Measurements from ENCODE around the gene MEGF6.

MEGF6 gene

GRCh38 chr1:3454811-3455618 lies 156.3 kb downstream of the MEGF6 start (continued):
- TF ChIP-seq ZNF565 (CRISPR knock-in tag; conservative IDR thresholded peaks at IDR 0.05; ENCODE audit: low read depth) (no peak), ESRRG (CRISPR knock-in tag; IDR thresholded peaks at IDR 0.05) (no peak), PATZ1 (CRISPR knock-in tag; IDR thresholded peaks at IDR 0.05; ENCODE audit: borderline replicate concordance) (no peak), CSDC2 (CRISPR knock-in tag; IDR thresholded peaks at IDR 0.05) (no peak), ZNF8 (CRISPR knock-in tag; IDR thresholded peaks at IDR 0.05) (no peak), GLIS3 (CRISPR knock-in tag; IDR thresholded peaks at IDR 0.05) (no peak)

DNA sequence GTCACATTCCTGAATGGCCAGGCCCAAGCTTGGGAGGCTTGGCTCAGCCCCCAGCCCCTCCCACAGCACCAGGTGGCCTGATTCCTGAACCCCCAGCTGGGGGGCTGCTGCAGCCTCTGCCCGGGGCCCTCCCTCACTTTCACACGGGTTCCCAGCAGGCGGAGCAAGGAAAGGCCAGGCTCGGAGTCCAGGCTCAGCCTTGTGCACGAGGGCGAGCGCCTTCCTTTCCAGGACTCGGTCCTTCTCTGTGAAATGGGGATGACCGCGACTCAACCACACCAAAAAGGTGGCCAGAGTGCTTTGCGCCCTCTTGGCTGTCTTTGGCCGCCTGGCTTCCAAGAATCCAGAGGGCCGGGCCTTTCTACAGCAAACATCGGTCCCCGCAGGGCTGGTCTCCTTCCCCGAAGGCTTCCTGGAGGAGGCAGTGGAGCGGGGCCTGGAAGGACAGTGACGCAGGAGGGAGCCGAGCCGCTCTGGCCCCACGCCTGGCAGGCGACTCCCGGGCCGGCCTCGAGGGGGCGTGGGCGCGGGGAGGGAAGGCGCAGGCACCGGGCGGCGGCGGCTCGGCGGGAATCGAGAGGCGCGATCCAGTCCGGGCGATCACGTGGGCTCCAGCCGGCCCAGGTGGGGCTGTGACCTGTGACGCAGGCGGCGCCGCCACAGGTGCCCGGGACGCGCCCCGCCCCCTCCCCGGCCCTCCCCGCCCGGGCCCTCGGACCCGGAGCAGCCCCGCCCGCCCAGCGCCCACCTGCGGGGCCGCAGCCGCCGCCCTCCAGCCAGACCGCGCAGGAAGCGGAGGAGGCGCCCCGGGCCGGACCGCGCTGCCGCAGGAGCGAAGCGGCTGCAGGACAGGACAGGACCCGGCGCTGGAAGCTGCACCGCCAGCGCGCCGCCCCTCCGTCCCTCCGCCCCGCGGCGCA lies 157.2 kb downstream of the MEGF6 start, which contains the start of gene ARHGEF16:
TSS of gene ARHGEF16 (plus strand) at position 775 of the 920 bp plus-strand sequence. CDS start 8,420 bp downstream, outside the sequence.
- peak; percentile 71 for ATAC-seq
- no peak for TF ChIP-seq PATZ1 (CRISPR knock-in tag; IDR thresholded peaks at IDR 0.05; ENCODE audit: borderline replicate concordance)
- no peak for TF ChIP-seq GLIS3 (CRISPR knock-in tag; IDR thresholded peaks at IDR 0.05)
- TF ChIP-seq RARB (CRISPR knock-in tag; IDR thresholded peaks at IDR 0.05), result no peak
- TF ChIP-seq ZNF70 (CRISPR knock-in tag; IDR thresholded peaks at IDR 0.05), result no peak
- no peak for TF ChIP-seq CSDC2 (CRISPR knock-in tag; IDR thresholded peaks at IDR 0.05)

DNA sequence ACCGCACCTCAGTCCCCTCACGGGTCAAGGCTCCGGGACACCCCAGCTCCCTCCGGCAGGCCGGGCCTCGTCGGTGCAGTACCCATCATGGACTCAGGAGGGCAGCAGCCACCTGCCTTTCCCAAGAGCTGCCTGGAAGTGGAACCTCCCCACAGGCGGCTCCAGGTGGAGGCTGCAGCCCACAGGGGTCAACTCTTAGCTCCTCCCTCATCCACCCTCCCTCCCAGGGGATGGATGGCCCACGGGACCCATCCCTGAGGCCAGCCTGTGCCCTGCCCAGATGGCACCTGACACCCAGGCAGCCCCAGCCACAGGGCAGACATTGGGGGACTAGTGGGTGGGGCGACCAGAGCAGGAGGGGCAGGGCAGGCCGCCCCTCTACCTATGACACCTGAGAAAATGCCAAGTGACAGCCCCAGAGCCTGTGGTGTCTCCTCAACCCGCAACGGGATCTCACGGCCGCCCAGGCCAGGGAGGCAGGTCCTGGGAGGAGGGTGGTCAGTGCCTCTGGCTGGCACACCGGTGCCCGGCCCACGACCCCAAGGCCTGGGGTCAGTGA lies 158.0 kb downstream of the MEGF6 start:
- TF ChIP-seq OSR1 (CRISPR knock-in tag; IDR thresholded peaks at IDR 0.05), result no peak
- ATAC-seq, result peak; percentile 94

DNA sequence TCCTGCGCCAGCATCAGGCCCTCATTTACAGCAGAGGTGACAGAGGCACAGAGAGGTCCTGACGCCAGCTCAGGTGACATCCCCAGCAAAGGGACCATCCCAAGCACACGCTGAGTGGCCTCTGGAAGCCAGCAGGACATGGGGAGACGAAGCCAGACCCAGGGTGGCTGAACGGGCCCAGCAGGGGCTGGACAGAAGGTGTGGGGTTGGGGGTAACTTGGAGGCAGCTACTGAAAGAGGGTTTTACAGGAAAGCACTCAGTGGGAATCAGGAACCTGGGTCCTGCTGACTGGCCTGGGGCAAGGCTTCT lies 158.5 kb downstream of the MEGF6 start:
- ATAC-seq, result no peak
- no peak for TF ChIP-seq ZNF8 (CRISPR knock-in tag; IDR thresholded peaks at IDR 0.05)
- no peak for TF ChIP-seq RARB (CRISPR knock-in tag; IDR thresholded peaks at IDR 0.05)
- no peak for TF ChIP-seq POU6F1 (CRISPR knock-in tag; IDR thresholded peaks at IDR 0.05; ENCODE audit: borderline replicate concordance, low read depth)
- no peak for TF ChIP-seq ZC3H10 (CRISPR knock-in tag; IDR thresholded peaks at IDR 0.05)

DNA sequence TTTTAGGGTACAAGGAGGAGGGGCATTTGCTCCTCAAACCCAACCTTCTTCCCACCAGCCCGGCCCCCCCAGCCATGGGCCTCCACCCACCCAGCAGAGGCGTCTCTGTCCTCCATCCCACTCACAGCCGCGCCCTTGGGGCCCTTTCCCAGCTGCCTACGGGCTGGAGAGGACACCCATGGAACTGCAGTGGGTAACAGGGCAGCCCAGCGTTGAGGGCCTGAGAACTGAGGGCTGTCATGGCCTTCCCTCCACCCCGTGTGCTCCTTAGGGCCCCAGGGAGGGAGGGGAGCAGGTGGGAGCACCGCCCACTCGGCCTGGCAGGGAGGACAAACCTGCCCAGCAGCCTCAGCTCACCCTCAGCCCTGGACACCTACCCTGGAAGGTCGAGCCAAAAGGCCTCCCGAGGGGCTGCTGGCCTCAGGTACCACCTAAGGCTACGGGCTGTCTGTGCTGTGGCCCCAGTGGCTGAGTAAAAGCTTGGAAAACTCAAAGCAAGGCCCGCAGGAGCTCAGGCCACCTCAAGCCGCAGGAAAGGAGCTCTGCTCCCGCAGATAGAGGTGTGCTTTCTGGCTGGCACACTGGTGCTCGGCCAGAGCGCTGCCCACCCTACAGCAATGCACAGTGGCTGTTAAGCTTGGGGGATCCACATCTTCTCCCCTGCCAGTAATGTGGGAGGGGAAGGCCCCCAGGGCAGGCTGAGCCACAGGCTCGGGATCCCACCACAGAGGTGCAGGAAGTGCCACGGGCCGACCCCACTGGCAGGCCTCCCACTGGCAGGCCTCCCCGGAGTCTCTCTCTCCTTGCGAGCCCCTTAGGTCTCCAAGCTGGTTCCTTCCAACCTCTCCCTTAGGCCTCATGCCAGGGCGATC lies 159.1 kb downstream of the MEGF6 start:
- TF ChIP-seq TSHZ2 (CRISPR knock-in tag; IDR thresholded peaks at IDR 0.05), result no peak
- no peak for TF ChIP-seq CSDC2 (CRISPR knock-in tag; IDR thresholded peaks at IDR 0.05)
- TF ChIP-seq ZNF565 (CRISPR knock-in tag; conservative IDR thresholded peaks at IDR 0.05; ENCODE audit: low read depth), result no peak
- ATAC-seq, result no peak

Measured in SK-N-SH treated with all-trans-retinoic acid at 6 μM for 48 hours (cell line).